BLaER1 treated with 17β-estradiol and CSF1 and Interleukin-3, amounts not matched to agents 10 nM and 100 nM (cell line): Measurements from ENCODE around the gene HINT1.
"Not testable (repeated sequence)": the region's sequence is repeated elsewhere in the genome, so short reads cannot be mapped to it uniquely, and the experiment has no call there.

Experiments
- H3K27ac ChIP-seq, 11 experiments: shearing (Covaris generic); formaldehyde crosslinking; 2 replicates each; pipeline ENCODE4 v1.8.1; 2022
- H3K27me3 ChIP-seq, 11 experiments: shearing (Covaris generic); formaldehyde crosslinking; 2 replicates each; pipeline ENCODE4 v1.8.1; 2022
- H3K36me3 ChIP-seq, 11 experiments: shearing (Covaris generic); formaldehyde crosslinking; 2 replicates each; pipeline ENCODE4 v1.8.1; 2022
- H3K4me1 ChIP-seq, 10 experiments: shearing (Covaris generic); formaldehyde crosslinking; 2 replicates each; pipeline ENCODE4 v1.8.1; 2022
- H3K4me2 ChIP-seq, 11 experiments: shearing (Covaris generic); formaldehyde crosslinking; 2 replicates each; pipeline ENCODE4 v1.8.1; 2022
- H3K4me3 ChIP-seq, 10 experiments: shearing (Covaris generic); formaldehyde crosslinking; 2 replicates each; pipeline ENCODE4 v1.8.1; 2022
- H3K9ac ChIP-seq, 11 experiments: shearing (Covaris generic); formaldehyde crosslinking; 2 replicates each; pipeline ENCODE4 v1.8.1; 2022
- H3K9me3 ChIP-seq, 11 experiments: shearing (Covaris generic); formaldehyde crosslinking; replicated peaks in 1 of 11; 2 replicates each; pipeline ENCODE4 v1.8.1; 2022
- H4K20me1 ChIP-seq, 11 experiments: shearing (Covaris generic); formaldehyde crosslinking; 2 replicates each; pipeline ENCODE4 v1.8.1; 2022
- Cebpa-rat ChIP-seq, 11 experiments: shearing (Covaris generic); IDR thresholded peaks; 2 replicates each; pipeline ENCODE4 v1.8.1; 2022

Gene HINT1

DNA sequence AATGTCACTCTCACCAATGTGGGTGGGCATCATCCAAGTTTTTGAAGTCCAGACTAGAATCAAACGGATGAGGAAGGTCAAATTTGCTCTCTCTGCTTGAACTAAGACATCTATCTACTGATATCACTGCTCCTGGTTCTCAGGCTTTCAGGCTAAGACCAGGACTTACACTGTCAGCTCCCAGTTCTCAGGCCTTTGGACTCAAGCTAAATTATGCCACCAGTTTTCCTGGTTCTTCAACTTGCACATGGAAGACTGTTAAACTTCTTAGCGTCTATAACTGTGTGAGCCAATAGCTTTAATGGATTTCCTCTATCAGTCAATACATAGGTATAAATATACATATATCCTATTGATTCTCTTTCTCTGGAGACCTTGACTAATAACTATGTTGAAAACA is 41.0 kb upstream of the HINT1 start:
- no peaks in the 10 kb centered on the region for H4K20me1 ChIP-seq
- peaks cover 22 to 43% (median 30%) of the 10 kb centered on the region in 10 experiments for H3K4me1 ChIP-seq
- peak overlapping the region in 2 of 11 experiments; percentile 0 to 6; a peak in 3 of 22 replicates for H3K4me2 ChIP-seq
- H3K9me3 ChIP-seq = no peaks in the 10 kb centered on the region
- H3K9ac ChIP-seq = no peak overlapping the region
- peaks cover 0 to 21% (median 12%) of the 10 kb centered on the region in 11 experiments; a peak in 11 of 22 replicates for H3K36me3 ChIP-seq
- H3K27me3 ChIP-seq = no peaks in the 10 kb centered on the region
- H3K4me3 ChIP-seq = no peak overlapping the region
- TF ChIP-seq Cebpa-rat (IDR thresholded peaks at IDR 0.05) = no peak
- peak overlapping the region in 2 of 11 experiments; percentile 8 to 31; a peak in 2 of 22 replicates for H3K27ac ChIP-seq

DNA sequence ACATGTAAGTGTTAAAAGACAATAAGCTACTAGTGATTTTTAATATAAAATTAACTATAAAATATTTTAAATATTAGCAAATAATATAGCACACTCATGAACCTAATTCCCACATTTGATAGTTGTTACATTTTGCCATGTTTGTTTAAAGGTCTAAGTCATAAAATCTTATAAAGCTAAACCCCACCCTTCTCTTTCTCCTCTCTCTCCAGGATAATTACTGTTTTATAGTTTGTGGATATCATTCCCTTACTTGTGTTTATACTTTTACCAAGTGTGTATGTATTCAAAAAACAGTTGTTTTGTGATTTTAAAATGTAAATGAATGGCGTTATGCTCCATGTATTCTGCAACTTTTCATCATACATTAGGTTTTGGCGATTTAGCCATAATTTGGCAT is 39.9 kb upstream of the HINT1 start:
- Histone ChIP-seq H3K4me2 (no peak overlapping the region), H3K36me3 (peaks cover 0 to 27% (median 18%) of the 10 kb centered on the region in 11 experiments; a peak in 14 of 22 replicates)

GRCh38 chr5:131200560-131200959 is 35.5 kb upstream of the HINT1 start:
- Histone ChIP-seq H4K20me1 (no peaks in the 10 kb centered on the region), H3K4me2 (no peak overlapping the region), H3K4me1 (no peaks in the 10 kb centered on the region), H3K9ac (no peak overlapping the region), H3K36me3 (peaks cover 0 to 41% (median 18%) of the 10 kb centered on the region in 11 experiments; a peak in 14 of 22 replicates), H3K4me3 (no peak overlapping the region), H3K27me3 (no peaks in the 10 kb centered on the region), H3K27ac (no peak overlapping the region), H3K9me3 (no peaks in the 10 kb centered on the region)
- no peak for TF ChIP-seq Cebpa-rat (IDR thresholded peaks at IDR 0.05)

More for the DNA sequence above, 39.9 kb upstream of the HINT1 start:
- no peak for TF ChIP-seq Cebpa-rat (IDR thresholded peaks at IDR 0.05)
- peaks cover 11 to 32% (median 19%) of the 10 kb centered on the region in 10 experiments for H3K4me1 ChIP-seq
- H4K20me1 ChIP-seq = no peaks in the 10 kb centered on the region
- H3K9ac ChIP-seq = no peak overlapping the region
- no peak overlapping the region for H3K27ac ChIP-seq
- no peaks in the 10 kb centered on the region for H3K27me3 ChIP-seq
- no peaks in the 10 kb centered on the region for H3K9me3 ChIP-seq
- H3K4me3 ChIP-seq = no peak overlapping the region

DNA sequence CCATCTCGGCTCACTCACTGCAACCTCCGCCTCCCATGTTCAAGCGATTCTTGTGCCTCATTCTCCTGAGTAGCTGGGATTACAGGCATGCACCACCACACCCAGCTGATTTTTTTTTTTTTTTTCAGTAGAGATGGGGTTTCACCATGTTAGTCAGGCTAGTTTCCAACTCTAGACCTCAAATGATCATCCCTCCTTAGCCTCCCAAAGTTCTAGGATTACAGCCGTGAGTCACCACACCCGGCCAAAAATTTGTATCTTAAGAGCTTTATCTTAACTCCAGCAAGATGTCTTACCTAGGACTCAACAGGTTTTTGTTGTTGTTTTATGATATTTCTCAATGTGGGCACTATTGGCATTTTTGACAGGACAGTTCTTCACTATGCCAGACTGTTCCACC is 33.6 kb upstream of the HINT1 start:
- Histone ChIP-seq H3K9me3 (no peaks in the 10 kb centered on the region), H3K27me3 (no peaks in the 10 kb centered on the region), H3K36me3 (peaks cover 0 to 46% (median 18%) of the 10 kb centered on the region in 11 experiments; a peak in 14 of 22 replicates), H4K20me1 (no peaks in the 10 kb centered on the region), H3K4me1 (no peaks in the 10 kb centered on the region), H3K27ac (no peak overlapping the region), H3K9ac (no peak overlapping the region), H3K4me3 (no peak overlapping the region), H3K4me2 (no peak overlapping the region)
- no peak for TF ChIP-seq Cebpa-rat (IDR thresholded peaks at IDR 0.05)

GRCh38 chr5:131196331-131196730 is 31.3 kb upstream of the HINT1 start:
- Histone ChIP-seq H3K4me1 (peaks cover 0 to 16% (median 0%) of the 10 kb centered on the region in 10 experiments; a peak in 6 of 20 replicates), H3K27ac (no peak overlapping the region), H3K4me2 (no peak overlapping the region), H3K4me3 (no peak overlapping the region), H4K20me1 (no peaks in the 10 kb centered on the region), H3K27me3 (no peaks in the 10 kb centered on the region), H3K9me3 (no peaks in the 10 kb centered on the region), H3K36me3 (peaks cover 0 to 35% (median 11%) of the 10 kb centered on the region in 11 experiments; a peak in 10 of 22 replicates), H3K9ac (no peak overlapping the region)
- no peak for TF ChIP-seq Cebpa-rat (IDR thresholded peaks at IDR 0.05)

- Histone ChIP-seq H3K4me2 (no peak overlapping the region), H4K20me1 (no peaks in the 10 kb centered on the region)
Measured at GRCh38 chr5:131195696-131196095, 30.6 kb upstream of the HINT1 start.

GRCh38 chr5:131194725-131195124 is 29.7 kb upstream of the HINT1 start:
- peaks cover 0 to 32% (median 9%) of the 10 kb centered on the region in 11 experiments; a peak in 13 of 22 replicates for H3K36me3 ChIP-seq
- no peaks in the 10 kb centered on the region for H3K9me3 ChIP-seq
- H3K4me3 ChIP-seq = no peak overlapping the region
- H4K20me1 ChIP-seq = no peaks in the 10 kb centered on the region
- no peak overlapping the region for H3K27ac ChIP-seq
- peaks cover 0 to 19% (median 0%) of the 10 kb centered on the region in 10 experiments; a peak in 6 of 20 replicates for H3K4me1 ChIP-seq
- TF ChIP-seq Cebpa-rat (IDR thresholded peaks at IDR 0.05) = no peak
- no peak overlapping the region for H3K4me2 ChIP-seq
- H3K9ac ChIP-seq = no peak overlapping the region
- no peaks in the 10 kb centered on the region for H3K27me3 ChIP-seq

More at GRCh38 chr5:131195696-131196095, 30.6 kb upstream of the HINT1 start:
- Histone ChIP-seq H3K27me3 (no peaks in the 10 kb centered on the region), H3K27ac (no peak overlapping the region), H3K36me3 (peaks cover 0 to 29% (median 5%) of the 10 kb centered on the region in 11 experiments; a peak in 9 of 22 replicates), H3K4me3 (no peak overlapping the region), H3K9ac (no peak overlapping the region), H3K4me1 (peaks cover 0 to 19% (median 0%) of the 10 kb centered on the region in 10 experiments; a peak in 6 of 20 replicates), H3K9me3 (no peaks in the 10 kb centered on the region)
- TF ChIP-seq Cebpa-rat (IDR thresholded peaks at IDR 0.05) = no peak

- not testable (repeated sequence) for H3K27ac ChIP-seq, H3K9me3 ChIP-seq, H3K4me3 ChIP-seq, H4K20me1 ChIP-seq, H3K27me3 ChIP-seq, H3K4me2 ChIP-seq, H3K9ac ChIP-seq
- H3K36me3 ChIP-seq = peaks cover 1 to 35% (median 13%) of the 10 kb centered on the region in 11 experiments; a peak in 15 of 22 replicates
- peaks cover 0 to 19% (median 0%) of the 10 kb centered on the region in 10 experiments; a peak in 6 of 20 replicates for H3K4me1 ChIP-seq
Measured at GRCh38 chr5:131193897-131194296, 28.8 kb upstream of the HINT1 start.

DNA sequence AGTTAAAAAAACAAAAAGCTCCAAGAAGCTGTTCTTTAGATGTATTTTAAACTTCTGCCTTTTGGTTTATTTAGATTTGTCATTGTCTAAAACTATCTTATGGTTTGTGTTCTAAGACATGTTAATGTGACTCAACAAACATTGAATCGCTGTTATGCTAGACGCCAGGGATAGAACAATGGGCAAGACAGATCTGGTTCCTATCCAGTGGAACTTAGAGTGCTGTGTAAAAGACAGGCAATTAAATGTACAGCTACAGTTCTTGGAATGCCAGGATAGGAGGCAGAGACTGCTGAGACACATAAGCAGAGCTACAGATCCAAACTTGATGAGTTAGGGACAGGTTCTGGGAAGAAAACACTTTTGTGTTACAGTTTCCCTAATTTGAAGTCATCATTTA is 28.1 kb upstream of the HINT1 start:
- Histone ChIP-seq H3K9me3 (no peaks in the 10 kb centered on the region), H3K36me3 (peaks cover 5 to 36% (median 19%) of the 10 kb centered on the region in 11 experiments; a peak in 18 of 22 replicates), H3K4me1 (peaks cover 0 to 19% (median 0%) of the 10 kb centered on the region in 10 experiments; a peak in 6 of 20 replicates), H3K27me3 (no peaks in the 10 kb centered on the region), H3K9ac (no peak overlapping the region), H3K4me3 (no peak overlapping the region), H3K27ac (no peak overlapping the region), H4K20me1 (no peaks in the 10 kb centered on the region), H3K4me2 (no peak overlapping the region)
- TF ChIP-seq Cebpa-rat (IDR thresholded peaks at IDR 0.05) = no peak
